Type B pancreatic cell (in vitro differentiated cells): ENCODE measurements around the gene TTC33. TPM values are rescaled to one million over a fixed set of nuclear protein-coding genes. Genes with fewer than 3 reads are reported as not detected.

ENCODE experiments used
- DNase-seq: peaks from one replicate; pipeline ENCODE4 v3.0.0; 2021; ENCODE audit warnings: mixed read lengths; ENCODE audit not compliant: unreplicated experiment; ENCODE audit errors: extremely low spot score
- H3K27ac Mint-ChIP-seq: 2 replicates; pipeline ENCODE4 v1.8.0; 2021; ENCODE audit warnings: mild to moderate bottlenecking, mixed read lengths
- H3K27me3 Mint-ChIP-seq: 2 replicates; pipeline ENCODE4 v1.8.0; 2021; ENCODE audit warnings: mixed read lengths
- H3K36me3 Mint-ChIP-seq: 2 replicates; pipeline ENCODE4 v1.8.0; 2021; ENCODE audit warnings: mixed read lengths
- H3K4me1 Mint-ChIP-seq: one replicate; pipeline ENCODE4 v1.8.0; 2021; ENCODE audit warnings: mixed read lengths; ENCODE audit not compliant: unreplicated experiment
- H3K4me3 Mint-ChIP-seq: 2 replicates; pipeline ENCODE4 v1.8.0; 2021; ENCODE audit warnings: mild to moderate bottlenecking, mixed read lengths
- H3K9me3 Mint-ChIP-seq: 2 replicates; pipeline ENCODE4 v1.8.0; 2021; ENCODE audit warnings: mixed read lengths
- total RNA-seq: library from RNA; stranded (reverse); gene quantifications from 2 replicates; pipeline ENCODE4 v1.2.1, GENCODE V29; 2021; ENCODE audit warnings: low replicate concordance
- TF ChIP-seq, protein P1 (sequence below): fragments of 200-600 bp; sonication (generic); conservative IDR thresholded peaks from 2 replicates; pipeline ENCODE4 v1.5.0; 2021; ENCODE audit warnings: antibody characterized with exemption, mild to moderate bottlenecking

TTC33 gene
- total RNA-seq, 1 donor from 2014 or later, result 15.8 TPM

- H3K27ac Mint-ChIP-seq, result no peak overlapping the region
- TF ChIP-seq, protein P1, sequence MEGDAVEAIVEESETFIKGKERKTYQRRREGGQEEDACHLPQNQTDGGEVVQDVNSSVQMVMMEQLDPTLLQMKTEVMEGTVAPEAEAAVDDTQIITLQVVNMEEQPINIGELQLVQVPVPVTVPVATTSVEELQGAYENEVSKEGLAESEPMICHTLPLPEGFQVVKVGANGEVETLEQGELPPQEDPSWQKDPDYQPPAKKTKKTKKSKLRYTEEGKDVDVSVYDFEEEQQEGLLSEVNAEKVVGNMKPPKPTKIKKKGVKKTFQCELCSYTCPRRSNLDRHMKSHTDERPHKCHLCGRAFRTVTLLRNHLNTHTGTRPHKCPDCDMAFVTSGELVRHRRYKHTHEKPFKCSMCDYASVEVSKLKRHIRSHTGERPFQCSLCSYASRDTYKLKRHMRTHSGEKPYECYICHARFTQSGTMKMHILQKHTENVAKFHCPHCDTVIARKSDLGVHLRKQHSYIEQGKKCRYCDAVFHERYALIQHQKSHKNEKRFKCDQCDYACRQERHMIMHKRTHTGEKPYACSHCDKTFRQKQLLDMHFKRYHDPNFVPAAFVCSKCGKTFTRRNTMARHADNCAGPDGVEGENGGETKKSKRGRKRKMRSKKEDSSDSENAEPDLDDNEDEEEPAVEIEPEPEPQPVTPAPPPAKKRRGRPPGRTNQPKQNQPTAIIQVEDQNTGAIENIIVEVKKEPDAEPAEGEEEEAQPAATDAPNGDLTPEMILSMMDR, result peak; percentile 21
Measured at GRCh38 chr5:40507095-40507494, 248.7 kb downstream of the TTC33 start.

GRCh38 chr5:40505031-40505430 lies 250.7 kb downstream of the TTC33 start:
- Mint-ChIP-seq H3K27ac (no peak overlapping the region), H3K27me3 (no peaks in the 10 kb centered on the region), H3K4me3 (no peak overlapping the region), H3K4me1 (no peaks in the 10 kb centered on the region), H3K9me3 (no peaks in the 10 kb centered on the region), H3K36me3 (no peaks in the 10 kb centered on the region)
- TF ChIP-seq, protein P1, result no peak
- no peak for DNase-seq

More at GRCh38 chr5:40507095-40507494, 248.7 kb downstream of the TTC33 start:
- Mint-ChIP-seq H3K4me1 (no peaks in the 10 kb centered on the region), H3K27me3 (no peaks in the 10 kb centered on the region), H3K36me3 (no peaks in the 10 kb centered on the region), H3K9me3 (no peaks in the 10 kb centered on the region), H3K4me3 (no peak overlapping the region)
- DNase-seq, result no peak

DNA sequence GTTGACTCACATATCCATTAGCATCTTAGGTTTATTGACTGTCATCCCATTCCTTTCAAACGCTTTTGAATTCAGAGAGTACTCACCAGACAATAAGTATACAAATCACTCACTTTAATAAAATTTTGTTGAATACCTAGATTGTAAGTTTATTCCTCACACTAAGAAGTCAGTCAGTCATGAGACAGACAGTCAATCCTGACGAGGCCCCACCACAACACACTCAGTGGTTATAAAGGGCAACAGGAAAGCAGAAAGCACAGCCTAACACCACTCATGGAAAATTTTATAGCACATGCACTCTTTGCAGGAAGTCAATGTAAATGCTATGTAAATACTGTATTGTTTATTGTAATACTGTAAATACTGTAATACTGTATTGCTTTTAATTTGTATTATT lies 252.3 kb downstream of the TTC33 start:
- no peaks in the 10 kb centered on the region for H3K27me3 Mint-ChIP-seq
- H3K4me3 Mint-ChIP-seq, result no peak overlapping the region
- no peak for DNase-seq
- H3K27ac Mint-ChIP-seq, result no peak overlapping the region
- H3K9me3 Mint-ChIP-seq, result no peaks in the 10 kb centered on the region
- H3K36me3 Mint-ChIP-seq, result no peaks in the 10 kb centered on the region
- TF ChIP-seq, protein P1, result no peak
- no peaks in the 10 kb centered on the region for H3K4me1 Mint-ChIP-seq

DNA sequence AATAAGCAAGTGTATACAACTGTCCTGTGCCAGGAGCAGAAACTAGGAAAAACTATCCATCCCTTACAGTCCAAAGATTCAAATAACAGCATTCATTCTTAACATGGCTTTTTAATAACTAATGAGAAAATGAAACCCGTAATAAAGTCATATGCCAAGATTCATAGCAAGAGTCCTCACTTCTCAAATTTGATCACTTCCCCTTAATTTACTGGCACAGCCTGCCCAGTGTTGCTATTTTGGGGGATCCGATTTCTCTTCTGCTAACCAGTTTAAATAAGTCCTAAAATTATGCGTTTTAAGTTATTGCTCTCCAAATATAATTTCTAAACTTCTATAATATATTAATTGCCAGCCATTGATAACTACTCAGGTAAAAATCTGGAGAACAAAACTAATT lies 253.0 kb downstream of the TTC33 start:
- TF ChIP-seq, protein P1, result no peak
- Mint-ChIP-seq H3K4me1 (no peaks in the 10 kb centered on the region), H3K27me3 (no peaks in the 10 kb centered on the region), H3K9me3 (no peaks in the 10 kb centered on the region), H3K27ac (no peak overlapping the region), H3K36me3 (no peaks in the 10 kb centered on the region), H3K4me3 (no peak overlapping the region)
- no peak for DNase-seq

DNA sequence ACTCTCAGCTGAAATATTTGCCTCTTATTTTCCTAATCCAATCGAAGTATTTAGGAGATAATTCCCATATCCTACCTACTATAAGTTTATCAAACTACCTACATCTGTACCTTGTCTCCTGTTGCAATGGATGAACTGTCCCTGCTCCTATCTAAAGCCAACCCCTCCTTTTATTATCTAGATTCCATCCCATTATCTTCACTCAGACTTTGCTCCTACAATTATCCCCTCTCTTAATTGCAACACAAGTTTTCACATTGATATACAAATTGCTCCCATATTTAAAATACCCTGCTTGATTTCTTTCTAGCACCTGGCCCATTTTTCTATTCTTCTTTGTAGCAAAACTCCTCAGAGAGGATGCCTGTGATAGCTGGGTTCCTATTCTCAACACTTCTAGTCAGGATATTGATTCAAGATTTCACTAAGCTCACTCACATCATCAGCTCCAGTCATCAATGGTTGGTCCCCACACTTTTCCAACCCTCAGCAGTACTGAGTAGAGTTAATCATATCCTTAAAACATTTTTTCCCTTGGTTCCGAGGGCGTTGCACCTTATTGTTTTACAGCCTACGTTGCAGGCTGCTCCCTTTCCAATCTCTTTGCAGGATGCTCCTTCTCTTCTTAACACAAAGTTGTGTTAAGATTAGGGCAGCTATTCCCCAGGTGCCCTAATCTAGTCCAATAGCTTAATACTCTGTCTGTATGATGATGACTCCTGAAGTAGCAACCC lies 253.9 kb downstream of the TTC33 start:
- Mint-ChIP-seq H3K9me3 (no peaks in the 10 kb centered on the region), H3K36me3 (no peaks in the 10 kb centered on the region), H3K27me3 (no peaks in the 10 kb centered on the region), H3K4me1 (no peaks in the 10 kb centered on the region), H3K27ac (no peak overlapping the region), H3K4me3 (no peak overlapping the region)
- TF ChIP-seq, protein P1, result no peak
- DNase-seq, result no peak
